ENCODE measurements around the gene CAMK4.

- TF ChIP-seq CTCF (conservative IDR thresholded peaks at IDR 0.05) (no peak), EZH2 (IDR thresholded peaks at IDR 0.05; ENCODE audit: low read depth) (no peak)
Measured at GRCh38 chr5:111392181-111392580, 168.0 kb downstream of the CAMK4 start.

Measured in PC-9 (cell line).